Kidney capillary endothelial cell (primary cell): ENCODE results near the gene ZNRF2.

Source experiments
- DNase-seq: peaks from one replicate; pipeline ENCODE4 v3.0.0-alpha.2; 2018; ENCODE audit warnings: low spot score

The ZNRF2 gene

GRCh38 chr7:30284298-30285066 is at the start of gene ZNRF2:
Gene ZNRF2 (plus strand): TSS chr7:30284597. CDS start chr7:30285358, 761 bp downstream.
- DNase-seq = peak; percentile 94

GRCh38 chr7:30237271-30237695 is 47.1 kb upstream of the ZNRF2 start:
- no peak for DNase-seq

GRCh38 chr7:30238721-30239441 is 45.5 kb upstream of the ZNRF2 start:
- DNase-seq = no peak

- no peak for DNase-seq
Measured at GRCh38 chr7:30240106-30240800, 44.1 kb upstream of the ZNRF2 start.

GRCh38 chr7:30241767-30242166 is 42.6 kb upstream of the ZNRF2 start:
- DNase-seq = no peak

- DNase-seq = no peak
Measured at GRCh38 chr7:30244340-30244739, 40.1 kb upstream of the ZNRF2 start.

- no peak for DNase-seq
Measured at GRCh38 chr7:30245913-30246312, 38.5 kb upstream of the ZNRF2 start.

GRCh38 chr7:30246392-30246791 is 38.0 kb upstream of the ZNRF2 start:
- DNase-seq = no peak

- no peak for DNase-seq
Measured at GRCh38 chr7:30247541-30248401, 36.6 kb upstream of the ZNRF2 start.

GRCh38 chr7:30249316-30249715 is 35.1 kb upstream of the ZNRF2 start:
- DNase-seq = no peak

- no peak for DNase-seq
Measured at GRCh38 chr7:30249986-30250774, 34.2 kb upstream of the ZNRF2 start.

GRCh38 chr7:30251708-30252329 is 32.6 kb upstream of the ZNRF2 start:
- no peak for DNase-seq

- no peak for DNase-seq
Measured at GRCh38 chr7:30252885-30253795, 31.3 kb upstream of the ZNRF2 start.

- no peak for DNase-seq
Measured at GRCh38 chr7:30253796-30254165, 30.6 kb upstream of the ZNRF2 start.

- no peak for DNase-seq
Measured at GRCh38 chr7:30254248-30254647, 30.1 kb upstream of the ZNRF2 start.

GRCh38 chr7:30254717-30255063 is 29.7 kb upstream of the ZNRF2 start:
- DNase-seq = no peak

GRCh38 chr7:30255064-30255769 is 29.2 kb upstream of the ZNRF2 start:
- DNase-seq = no peak

GRCh38 chr7:30256349-30256858 is 28.0 kb upstream of the ZNRF2 start:
- no peak for DNase-seq

- DNase-seq = no peak
Measured at GRCh38 chr7:30260246-30260768, 24.1 kb upstream of the ZNRF2 start.
